HCT116 (cell line): Measurements from ENCODE around the gene ATXN1.

Experiments used
- CTCF ChIP-seq, 3 experiments: fragments of 200-600 bp in 1 of 3; sonication (generic) in 1 of 3; IDR thresholded peaks in 2 of 3; conservative IDR thresholded peaks in 1 of 3; 2 replicates each; pipeline ENCODE4 v1.5.1; 2012 to 2017; ENCODE audit warnings: low read depth in 2 of 3, low read length in 2 of 3, antibody characterized with exemption in 1 of 3, borderline replicate concordance in 1 of 3, control low read depth in 1 of 3, mild to moderate bottlenecking in 1 of 3, mixed read lengths in 1 of 3, mixed run types in 1 of 3, moderate library complexity in 1 of 3; ENCODE audit not compliant: insufficient read depth in 1 of 3
- EZH2 ChIP-seq: fragments of 200-600 bp; sonication (generic); IDR thresholded peaks from 2 replicates; pipeline ENCODE4 v1.6.1; 2017; ENCODE audit warnings: antibody characterized with exemption, mixed run types
- POLR2A ChIP-seq: IDR thresholded peaks from 2 replicates; pipeline ENCODE4 v1.7.0; 2011; ENCODE audit warnings: borderline replicate concordance; ENCODE audit not compliant: insufficient read depth, insufficient read length; ENCODE audit errors: extremely low read depth
- RAD21 ChIP-seq: IDR thresholded peaks from 2 replicates; pipeline ENCODE4 v1.6.1; 2012; ENCODE audit warnings: low read depth, mild to moderate bottlenecking
- REST ChIP-seq: IDR thresholded peaks from 2 replicates; pipeline ENCODE4 v1.6.1; 2012; ENCODE audit warnings: low read depth
- SP1 ChIP-seq: IDR thresholded peaks from 2 replicates; pipeline ENCODE4 v1.6.1; 2012; ENCODE audit warnings: low read depth
- ZNF274 ChIP-seq: fragments of 200-500 bp; sonication (Bioruptor generic); IDR thresholded peaks from 2 replicates; pipeline ENCODE4 v1.6.1; 2014; ENCODE audit warnings: mild to moderate bottlenecking, low read depth, low read length, inconsistent platforms

GRCh38 chr6:16442031-16442430 is 319.2 kb downstream of the ATXN1 start:
- TF ChIP-seq CTCF (IDR thresholded peaks at IDR 0.05 in 2 of 3, conservative IDR thresholded peaks at IDR 0.05 in 1 of 3; ENCODE audit: borderline replicate concordance in 1 of 3, insufficient read depth in 1 of 3, low read depth in 2 of 3, low read length in 2 of 3), result no peak
- TF ChIP-seq REST, result no peak
- no peak for TF ChIP-seq POLR2A
- TF ChIP-seq ZNF274, result no peak
- TF ChIP-seq RAD21, result no peak
- TF ChIP-seq SP1, result no peak
- TF ChIP-seq EZH2, result no peak
